Liver (tissue), 3 donors: ENCODE measurements around the gene NAXE.

Source experiments
- CTCF ChIP-seq: fragments of 150-350 bp; IDR thresholded peaks from 2 replicates; pipeline ENCODE4 v1.5.1; 2017; ENCODE audit warnings: improper control_type of control experiment, low read depth, low read length; ENCODE audit not compliant: missing input control
- EGR1 ChIP-seq, 2 donors: IDR thresholded peaks; 2 replicates each; pipeline ENCODE4 v1.6.1; 2016 to 2018; ENCODE audit warnings: antibody characterized with exemption in 2 of 2, low read depth in 2 of 2
- FOXA1 ChIP-seq: IDR thresholded peaks from 2 replicates; pipeline ENCODE4 v1.6.1; 2016; ENCODE audit warnings: antibody characterized with exemption
- GABPA ChIP-seq, 2 donors: IDR thresholded peaks in 1 of 2; conservative IDR thresholded peaks in 1 of 2; 2 replicates each; pipeline ENCODE4 v1.6.1; 2016; ENCODE audit warnings: antibody characterized with exemption in 2 of 2, mild to moderate bottlenecking in 1 of 2, moderate library complexity in 1 of 2
- MAX ChIP-seq: IDR thresholded peaks from 2 replicates; pipeline ENCODE4 v1.6.1; 2016; ENCODE audit warnings: antibody characterized with exemption
- NR2F2 ChIP-seq: IDR thresholded peaks from 2 replicates; pipeline ENCODE4 v1.6.1; 2016; ENCODE audit warnings: antibody characterized with exemption
- RAD21 ChIP-seq, 2 donors: IDR thresholded peaks; 2 replicates each; pipeline ENCODE4 v1.6.1; 2016; ENCODE audit warnings: antibody characterized with exemption in 2 of 2, mild to moderate bottlenecking in 2 of 2
- SP1 ChIP-seq: IDR thresholded peaks from 2 replicates; pipeline ENCODE4 v1.6.1; 2018; ENCODE audit warnings: antibody characterized with exemption, mild to moderate bottlenecking
- TAF1 ChIP-seq: conservative IDR thresholded peaks from 2 replicates; pipeline ENCODE4 v1.6.1; 2016; ENCODE audit warnings: antibody characterized with exemption, mild to moderate bottlenecking
- YY1 ChIP-seq: IDR thresholded peaks from 2 replicates; pipeline ENCODE4 v1.6.1; 2016; ENCODE audit warnings: antibody characterized with exemption, mild to moderate bottlenecking
- ZBTB33 ChIP-seq: IDR thresholded peaks from 2 replicates; pipeline ENCODE4 v1.6.1; 2016; ENCODE audit warnings: antibody characterized with exemption
- TF ChIP-seq, protein P1 (sequence below): IDR thresholded peaks from 2 replicates; pipeline ENCODE4 v1.6.1; 2016; ENCODE audit warnings: antibody characterized with exemption, mild to moderate bottlenecking
- TF ChIP-seq, protein P2 (sequence below): IDR thresholded peaks from 2 replicates; pipeline ENCODE4 v1.6.1; 2016; ENCODE audit warnings: antibody characterized with exemption
- donor health status: healthy.
- donor health status: healthy.

DNA sequence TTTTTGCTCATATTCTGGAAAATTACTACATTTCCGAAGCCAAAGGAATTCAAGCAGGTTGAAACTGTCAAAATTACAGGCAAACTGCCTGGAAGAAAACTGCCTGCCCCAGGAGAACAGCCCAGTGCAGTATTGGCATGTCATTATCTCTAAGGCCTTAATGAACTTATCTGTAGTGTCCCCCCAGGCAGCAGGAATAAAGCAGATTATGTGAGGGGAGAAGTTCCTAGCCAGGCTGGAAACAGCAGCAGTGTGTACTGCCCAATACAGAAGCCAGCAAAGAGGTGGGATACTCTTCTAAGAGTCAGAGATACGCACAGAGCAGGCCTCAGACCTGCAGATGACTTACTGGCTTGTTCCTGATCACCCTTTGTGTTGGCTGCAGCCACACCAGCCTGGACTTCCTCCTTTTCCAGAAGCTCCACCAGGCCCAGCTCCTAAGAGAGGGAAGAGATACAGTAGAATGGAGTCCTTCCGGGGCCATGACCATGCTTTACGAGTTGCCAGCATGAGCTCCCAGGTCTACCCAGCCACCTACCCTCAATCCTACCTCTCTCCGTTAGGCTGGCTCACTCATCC, 30.9 kb upstream of the NAXE start:
- no peak for TF ChIP-seq CTCF
- TF ChIP-seq FOXA1, result no peak
- no peak for TF ChIP-seq TAF1
- TF ChIP-seq, protein P1, sequence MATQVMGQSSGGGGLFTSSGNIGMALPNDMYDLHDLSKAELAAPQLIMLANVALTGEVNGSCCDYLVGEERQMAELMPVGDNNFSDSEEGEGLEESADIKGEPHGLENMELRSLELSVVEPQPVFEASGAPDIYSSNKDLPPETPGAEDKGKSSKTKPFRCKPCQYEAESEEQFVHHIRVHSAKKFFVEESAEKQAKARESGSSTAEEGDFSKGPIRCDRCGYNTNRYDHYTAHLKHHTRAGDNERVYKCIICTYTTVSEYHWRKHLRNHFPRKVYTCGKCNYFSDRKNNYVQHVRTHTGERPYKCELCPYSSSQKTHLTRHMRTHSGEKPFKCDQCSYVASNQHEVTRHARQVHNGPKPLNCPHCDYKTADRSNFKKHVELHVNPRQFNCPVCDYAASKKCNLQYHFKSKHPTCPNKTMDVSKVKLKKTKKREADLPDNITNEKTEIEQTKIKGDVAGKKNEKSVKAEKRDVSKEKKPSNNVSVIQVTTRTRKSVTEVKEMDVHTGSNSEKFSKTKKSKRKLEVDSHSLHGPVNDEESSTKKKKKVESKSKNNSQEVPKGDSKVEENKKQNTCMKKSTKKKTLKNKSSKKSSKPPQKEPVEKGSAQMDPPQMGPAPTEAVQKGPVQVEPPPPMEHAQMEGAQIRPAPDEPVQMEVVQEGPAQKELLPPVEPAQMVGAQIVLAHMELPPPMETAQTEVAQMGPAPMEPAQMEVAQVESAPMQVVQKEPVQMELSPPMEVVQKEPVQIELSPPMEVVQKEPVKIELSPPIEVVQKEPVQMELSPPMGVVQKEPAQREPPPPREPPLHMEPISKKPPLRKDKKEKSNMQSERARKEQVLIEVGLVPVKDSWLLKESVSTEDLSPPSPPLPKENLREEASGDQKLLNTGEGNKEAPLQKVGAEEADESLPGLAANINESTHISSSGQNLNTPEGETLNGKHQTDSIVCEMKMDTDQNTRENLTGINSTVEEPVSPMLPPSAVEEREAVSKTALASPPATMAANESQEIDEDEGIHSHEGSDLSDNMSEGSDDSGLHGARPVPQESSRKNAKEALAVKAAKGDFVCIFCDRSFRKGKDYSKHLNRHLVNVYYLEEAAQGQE, result no peak
- no peak for TF ChIP-seq ZBTB33
- TF ChIP-seq MAX, result no peak
- TF ChIP-seq, protein P2, sequence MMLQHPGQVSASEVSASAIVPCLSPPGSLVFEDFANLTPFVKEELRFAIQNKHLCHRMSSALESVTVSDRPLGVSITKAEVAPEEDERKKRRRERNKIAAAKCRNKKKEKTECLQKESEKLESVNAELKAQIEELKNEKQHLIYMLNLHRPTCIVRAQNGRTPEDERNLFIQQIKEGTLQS, result no peak
- no peak for TF ChIP-seq NR2F2
- TF ChIP-seq SP1, result no peak
- no peak for TF ChIP-seq EGR1 (IDR thresholded peaks at IDR 0.05; ENCODE audit: low read depth in 2 of 2)
- no peak for TF ChIP-seq RAD21 (IDR thresholded peaks at IDR 0.05)
- no peak for TF ChIP-seq GABPA (IDR thresholded peaks at IDR 0.05 in 1 of 2, conservative IDR thresholded peaks at IDR 0.05 in 1 of 2)
- no peak for TF ChIP-seq YY1
